Natural killer cell (primary cell): ENCODE data around the gene RNU6-1. TPM values are rescaled to one million over a fixed set of nuclear protein-coding genes. Genes with fewer than 3 reads are reported as not detected.
A peak's percentile ranks its signal among the peaks of the same experiment; 100 is the strongest.

ENCODE experiments used
- ATAC-seq, 3 donors: fragments of 150-1000 bp in 2 of 3; fragments of 200-7000 bp in 1 of 3; cut with Tn5 transposase; 1 replicate in 1 of 3; 2 replicates in 2 of 3; pipeline ENCODE4 v1.10.0; 2021; ENCODE audit warnings: mild to moderate bottlenecking in 2 of 3, moderate library complexity in 2 of 3
- DNase-seq, 2 donors: peaks; one replicate each; pipeline versions ENCODE4 v3.0.0 to v3.0.0-alpha.2; 2013 to 2021; ENCODE audit warnings: mixed read lengths in 1 of 2
- H3K27ac ChIP-seq: one replicate; pipeline ENCODE4 v1.5.1; 2013; ENCODE audit warnings: mild to moderate bottlenecking, low read length
- H3K27me3 ChIP-seq: one replicate; pipeline ENCODE4 v1.6.1; 2013; ENCODE audit warnings: low read length; ENCODE audit not compliant: control insufficient read depth, insufficient read depth
- H3K36me3 ChIP-seq: one replicate; pipeline ENCODE4 v1.6.1; 2013; ENCODE audit warnings: low read length; ENCODE audit not compliant: control insufficient read depth, insufficient read depth
- H3K4me1 ChIP-seq: one replicate; pipeline ENCODE4 v1.6.1; 2013; ENCODE audit warnings: low read length; ENCODE audit not compliant: control insufficient read depth, insufficient read depth
- H3K4me3 ChIP-seq: one replicate; pipeline ENCODE4 v1.5.1; 2013; ENCODE audit warnings: low read length
- H3K9me3 ChIP-seq: one replicate; pipeline ENCODE4 v1.6.1; 2013; ENCODE audit warnings: low read length; ENCODE audit not compliant: control insufficient read depth, insufficient read depth
- H3K27ac Mint-ChIP-seq, 2 donors: one replicate each; pipeline ENCODE4 v1.8.0; 2022; ENCODE audit warnings: mild to moderate bottlenecking in 2 of 2, mixed read lengths in 2 of 2, moderate library complexity in 1 of 2
- H3K27me3 Mint-ChIP-seq, 2 donors: one replicate each; pipeline ENCODE4 v1.8.0; 2022; ENCODE audit warnings: low read depth in 2 of 2, mixed read lengths in 2 of 2
- H3K36me3 Mint-ChIP-seq: one replicate; pipeline ENCODE4 v1.8.0; 2022; ENCODE audit warnings: mixed read lengths
- H3K4me1 Mint-ChIP-seq, 2 donors: one replicate each; pipeline ENCODE4 v1.8.0; 2022; ENCODE audit warnings: mixed read lengths in 2 of 2
- H3K4me3 Mint-ChIP-seq: one replicate; pipeline ENCODE4 v1.8.0; 2022; ENCODE audit warnings: mild to moderate bottlenecking, moderate library complexity, mixed read lengths
- H3K9me3 Mint-ChIP-seq, 2 donors: one replicate each; pipeline ENCODE4 v1.8.0; 2022; ENCODE audit warnings: mixed read lengths in 2 of 2
- WGBS: methylation state at CpG from one replicate; pipeline ENCODE4 v1.1.7; 2013; ENCODE audit warnings: missing lambda C conversion rate; ENCODE audit not compliant: insufficient coverage; 5-methylcytosine and 5-hydroxymethylcytosine counted together
- intact Hi-C: fragments of 100-400 bp; cut with micrococcal nuclease; formaldehyde crosslinking; loops from one replicate; pipeline ENCODE4 v1.14.2; 2022
- total RNA-seq, 4 donors: library from RNA; stranded (reverse); fragments of 120-200 nt in 1 of 4; gene quantifications; one replicate each; pipeline versions ENCODE4 v1.2.3 to v1.2.4, GENCODE V29; 2013 to 2022
- TF ChIP-seq, protein P1 (sequence below): fragments of 200-600 bp; IDR thresholded peaks from one replicate; pipeline ENCODE4 v1.8.0; 2022; ENCODE audit warnings: antibody characterized with exemption

The RNU6-1 gene
- not detected for total RNA-seq
- not detected for total RNA-seq (2013)

DNA sequence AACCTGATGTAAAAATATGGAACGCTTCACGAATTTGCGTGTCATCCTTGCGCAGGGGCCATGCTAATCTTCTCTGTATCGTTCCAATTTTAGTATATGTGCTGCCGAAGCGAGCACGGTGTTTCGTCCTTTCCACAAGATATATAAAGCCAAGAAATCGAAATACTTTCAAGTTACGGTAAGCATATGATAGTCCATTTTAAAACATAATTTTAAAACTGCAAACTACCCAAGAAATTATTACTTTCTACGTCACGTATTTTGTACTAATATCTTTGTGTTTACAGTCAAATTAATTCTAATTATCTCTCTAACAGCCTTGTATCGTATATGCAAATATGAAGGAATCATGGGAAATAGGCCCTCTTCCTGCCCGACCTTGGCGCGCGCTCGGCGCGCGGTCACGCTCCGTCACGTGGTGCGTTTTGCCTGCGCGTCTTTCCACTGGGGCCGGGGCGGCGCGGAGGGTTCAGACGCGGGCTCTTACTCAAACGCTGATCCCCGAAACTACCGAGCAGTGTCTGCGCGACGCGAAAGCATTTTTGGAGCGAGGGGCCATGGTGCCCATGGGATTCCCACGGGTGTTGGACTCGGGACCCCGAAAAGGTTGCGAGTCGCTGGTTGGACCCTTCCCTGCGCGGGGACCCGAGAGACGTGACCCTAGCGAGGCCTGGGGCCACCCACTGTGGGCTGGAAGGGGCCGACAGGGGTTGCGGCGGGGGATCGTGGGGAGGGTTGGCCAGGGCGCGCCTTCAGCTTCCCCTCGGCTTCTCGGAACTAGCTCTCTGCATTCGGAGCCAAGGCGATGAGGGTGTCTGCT, at the start of gene RNU6-1:
Gene RNU6-1, minus strand, starts transcription at position 117 of the 820 bp plus-strand sequence.
- Mint-ChIP-seq H3K9me3 (no peaks in the 10 kb centered on the region), H3K4me3 (peak within 1 kb of the TSS; percentile 96), H3K4me1 (peaks cover 35 to 41% of the 10 kb centered on the region in 2 donors), H3K36me3 (peaks cover 6% of the 10 kb centered on the region), H3K27ac (peak within 1 kb of the TSS; percentile 99), H3K27me3 (peaks cover 16 to 20% of the 10 kb centered on the region in 2 donors)
- TF ChIP-seq, protein P1, sequence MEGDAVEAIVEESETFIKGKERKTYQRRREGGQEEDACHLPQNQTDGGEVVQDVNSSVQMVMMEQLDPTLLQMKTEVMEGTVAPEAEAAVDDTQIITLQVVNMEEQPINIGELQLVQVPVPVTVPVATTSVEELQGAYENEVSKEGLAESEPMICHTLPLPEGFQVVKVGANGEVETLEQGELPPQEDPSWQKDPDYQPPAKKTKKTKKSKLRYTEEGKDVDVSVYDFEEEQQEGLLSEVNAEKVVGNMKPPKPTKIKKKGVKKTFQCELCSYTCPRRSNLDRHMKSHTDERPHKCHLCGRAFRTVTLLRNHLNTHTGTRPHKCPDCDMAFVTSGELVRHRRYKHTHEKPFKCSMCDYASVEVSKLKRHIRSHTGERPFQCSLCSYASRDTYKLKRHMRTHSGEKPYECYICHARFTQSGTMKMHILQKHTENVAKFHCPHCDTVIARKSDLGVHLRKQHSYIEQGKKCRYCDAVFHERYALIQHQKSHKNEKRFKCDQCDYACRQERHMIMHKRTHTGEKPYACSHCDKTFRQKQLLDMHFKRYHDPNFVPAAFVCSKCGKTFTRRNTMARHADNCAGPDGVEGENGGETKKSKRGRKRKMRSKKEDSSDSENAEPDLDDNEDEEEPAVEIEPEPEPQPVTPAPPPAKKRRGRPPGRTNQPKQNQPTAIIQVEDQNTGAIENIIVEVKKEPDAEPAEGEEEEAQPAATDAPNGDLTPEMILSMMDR, result no peak
- under 1% methylated on average over 59 of the region's 62 CpGs for WGBS
- intact Hi-C loops, result loop anchor here (1.0 to 10.0 kb wide), 6 partner anchors 297 to 975 kb away; partner anchors contain the start of genes C15orf61, FEM1B and MAP2K5
- Histone ChIP-seq H3K4me3 (peak within 1 kb of the TSS; percentile 96), H3K4me1 (peaks cover 32% of the 10 kb centered on the region), H3K27me3 (peaks cover 13% of the 10 kb centered on the region), H3K36me3 (no peaks in the 10 kb centered on the region), H3K9me3 (no peaks in the 10 kb centered on the region), H3K27ac (peak within 1 kb of the TSS; percentile 97)
- ATAC-seq (peak; percentile 85 to 97 (median 92)), DNase-seq (peak; percentile 94 to 98)

DNA sequence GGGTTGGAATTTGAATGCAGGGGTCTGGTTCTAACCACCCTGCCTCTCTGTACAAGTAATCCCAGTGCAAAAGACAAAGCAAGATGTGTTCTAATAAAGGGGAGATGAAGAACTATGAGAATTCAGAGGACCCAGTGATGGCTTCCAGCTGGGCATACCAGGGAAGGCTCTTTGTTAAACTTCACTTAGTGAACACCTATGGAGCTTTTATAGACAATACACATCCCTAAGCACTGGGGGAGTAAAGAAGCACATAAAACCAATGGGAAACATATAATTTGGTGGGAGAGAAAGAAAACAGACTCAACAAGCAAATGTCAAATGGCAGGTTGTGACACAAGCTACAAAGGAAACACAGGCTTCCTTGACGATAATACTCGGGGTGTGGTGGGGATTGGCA, 47.9 kb upstream of the RNU6-1 start:
- 94% methylated on average over 2 of the region's 2 CpGs for WGBS

DNA sequence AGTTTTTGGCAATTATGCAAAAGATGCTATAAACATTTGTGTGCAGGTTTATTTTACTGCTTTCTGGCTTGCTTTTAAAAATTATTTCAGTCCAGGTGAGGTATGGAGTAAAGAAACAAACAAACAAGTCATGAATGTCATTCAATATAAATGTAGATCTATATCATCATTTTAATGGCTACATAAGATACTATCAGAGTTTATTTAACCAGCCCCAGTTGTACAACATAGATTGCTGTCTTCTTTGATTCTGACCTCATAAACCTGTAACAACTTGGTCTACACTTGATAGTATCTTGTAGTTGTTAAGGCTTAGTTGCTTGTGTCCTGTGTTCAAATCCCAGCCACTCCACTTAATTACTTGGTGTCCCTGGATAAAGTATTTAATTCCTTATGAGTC, 46.0 kb upstream of the RNU6-1 start:
- H3K27me3 Mint-ChIP-seq, result peaks cover 20 to 34% of the 10 kb centered on the region in 2 donors
- Histone ChIP-seq H3K4me1 (peaks cover 11% of the 10 kb centered on the region), H3K4me3 (no peak overlapping the region), H3K36me3 (no peaks in the 10 kb centered on the region), H3K27ac (no peak overlapping the region), H3K9me3 (no peaks in the 10 kb centered on the region), H3K27me3 (peaks cover 7% of the 10 kb centered on the region)
- peaks cover 0 to 13% of the 10 kb centered on the region in 2 donors for H3K4me1 Mint-ChIP-seq
- H3K27ac Mint-ChIP-seq, result no peak overlapping the region
- DNase-seq, result no peak
- ATAC-seq, result no peak
- intact Hi-C loops, result no loop called here
- no peak overlapping the region for H3K4me3 Mint-ChIP-seq
- H3K36me3 Mint-ChIP-seq, result no peaks in the 10 kb centered on the region
- no peaks in the 10 kb centered on the region for H3K9me3 Mint-ChIP-seq
- TF ChIP-seq, protein P1, result no peak

More for the DNA sequence above, 47.9 kb upstream of the RNU6-1 start:
- H3K4me3 ChIP-seq, result no peak overlapping the region
- TF ChIP-seq, protein P1, result no peak
- peaks cover 11% of the 10 kb centered on the region for H3K4me1 ChIP-seq
- ATAC-seq (no peak), DNase-seq (no peak)
- Mint-ChIP-seq H3K36me3 (no peaks in the 10 kb centered on the region), H3K4me3 (no peak overlapping the region), H3K9me3 (no peaks in the 10 kb centered on the region), H3K27me3 (peaks cover 29 to 35% of the 10 kb centered on the region in 2 donors), H3K4me1 (peaks cover 0 to 10% of the 10 kb centered on the region in 2 donors), H3K27ac (no peak overlapping the region)
- no peaks in the 10 kb centered on the region for H3K36me3 ChIP-seq
- intact Hi-C loops, result no loop called here
- no peak overlapping the region for H3K27ac ChIP-seq
- H3K9me3 ChIP-seq, result no peaks in the 10 kb centered on the region
- H3K27me3 ChIP-seq, result peaks cover 7% of the 10 kb centered on the region
